GM18861 (cell line): ENCODE data around the gene IQSEC1.

Experiments
- ATAC-seq: cut with Tn5 transposase; IDR thresholded peaks from one replicate; pipeline ENCODE4 v1.9.1; 2021; ENCODE audit not compliant: unreplicated experiment

The IQSEC1 gene

GRCh38 chr3:12941495-12942023, 131.7 kb downstream of the IQSEC1 start:
- ATAC-seq: no peak

- no peak for ATAC-seq
These were observed 132.4 kb downstream of the IQSEC1 start for GRCh38 chr3:12940854-12941253.

GRCh38 chr3:12939137-12939536, 134.1 kb downstream of the IQSEC1 start:
- ATAC-seq: no peak

- no peak for ATAC-seq
These were observed 134.9 kb downstream of the IQSEC1 start for GRCh38 chr3:12938258-12938711.

- ATAC-seq: no peak
These were observed 137.1 kb downstream of the IQSEC1 start for GRCh38 chr3:12935861-12936830.

GRCh38 chr3:12935023-12935860, 138.0 kb downstream of the IQSEC1 start:
- no peak for ATAC-seq

- ATAC-seq: no peak
These were observed 138.8 kb downstream of the IQSEC1 start for GRCh38 chr3:12934431-12934830.

- ATAC-seq: no peak
These were observed 139.3 kb downstream of the IQSEC1 start for GRCh38 chr3:12933901-12934300.

GRCh38 chr3:12932754-12933153, 140.5 kb downstream of the IQSEC1 start:
- no peak for ATAC-seq

- ATAC-seq: no peak
These were observed 140.9 kb downstream of the IQSEC1 start for GRCh38 chr3:12932347-12932746.

- no peak for ATAC-seq
These were observed 141.8 kb downstream of the IQSEC1 start for GRCh38 chr3:12931273-12931905.

- no peak for ATAC-seq
These were observed 143.4 kb downstream of the IQSEC1 start for GRCh38 chr3:12929801-12930200.

- ATAC-seq: no peak
These were observed 146.6 kb downstream of the IQSEC1 start for GRCh38 chr3:12926660-12927059.

GRCh38 chr3:12925648-12926047, 147.6 kb downstream of the IQSEC1 start:
- no peak for ATAC-seq

- peak; percentile 64 for ATAC-seq
These were observed 148.8 kb downstream of the IQSEC1 start for GRCh38 chr3:12924437-12924836.

- ATAC-seq: no peak
These were observed 150.3 kb downstream of the IQSEC1 start for GRCh38 chr3:12922881-12923431.

GRCh38 chr3:12922306-12922705, 150.9 kb downstream of the IQSEC1 start:
- ATAC-seq: no peak

- ATAC-seq: no peak
These were observed 151.5 kb downstream of the IQSEC1 start for GRCh38 chr3:12921736-12922135.

- ATAC-seq: no peak
These were observed 152.3 kb downstream of the IQSEC1 start for GRCh38 chr3:12920967-12921366.

GRCh38 chr3:12919205-12919604, 154.0 kb downstream of the IQSEC1 start:
- no peak for ATAC-seq

GRCh38 chr3:12918231-12918630, 155.0 kb downstream of the IQSEC1 start:
- no peak for ATAC-seq
